HEK293 (cell line): ENCODE measurements around the gene ITGA11.

ENCODE experiments used
- CTCF ChIA-PET: fragments of 350-600 bp; formaldehyde crosslinking; extraction: SDS; loops from one replicate; lab custom pipeline; 2021; ENCODE audit warnings: antibody characterized with exemption; lab: Yijun Ruan, JAX
- POLR2A ChIA-PET: fragments of 300-600 bp; formaldehyde crosslinking; extraction: SDS; loops from one replicate; lab custom pipeline; 2020; ENCODE audit warnings: antibody characterized with exemption, inconsistent platforms; lab: Yijun Ruan, JAX
- H3K27ac ChIP-seq: fragments of 200-500 bp; sonication (Bioruptor generic); 2 replicates; pipeline ENCODE4 v1.5.1; 2014; ENCODE audit warnings: low read depth, low read length, control low read depth, inconsistent platforms; ENCODE audit errors: extremely low read depth
- H3K36me3 ChIP-seq, 2 experiments: fragments of 200-500 bp in 1 of 2; sonication (Bioruptor generic) in 1 of 2; 1 replicate in 1 of 2; 2 replicates in 1 of 2; pipeline ENCODE4 v1.5.1; 2014 to 2017; ENCODE audit warnings: inconsistent platforms in 2 of 2, low read length in 2 of 2; ENCODE audit not compliant: control insufficient read depth in 2 of 2, insufficient read depth in 1 of 2
- H3K4me1 ChIP-seq: fragments of 200-500 bp; sonication (Bioruptor generic); 2 replicates; pipeline ENCODE4 v1.5.1; 2014; ENCODE audit warnings: mild to moderate bottlenecking, low read length, inconsistent platforms; ENCODE audit not compliant: control insufficient read depth, insufficient read depth
- H3K4me3 ChIP-seq: 2 replicates; pipeline ENCODE4 v1.5.1; 2011; ENCODE audit warnings: low read depth, mild to moderate bottlenecking, control low read depth, low read length, moderate library complexity
- H3K9me3 ChIP-seq: fragments of 200-500 bp; sonication (Bioruptor generic); 2 replicates; pipeline ENCODE4 v1.5.1; 2014; ENCODE audit warnings: low read depth, low read length, inconsistent platforms; ENCODE audit not compliant: control insufficient read depth, insufficient read depth
- KLF16 ChIP-seq: fragments of 450-650 bp; formaldehyde crosslinking; IDR thresholded peaks from 2 replicates; pipeline ENCODE4 v1.5.1; 2017; ENCODE audit warnings: missing biosample characterization, missing genetic modification characterization
- SALL2 ChIP-seq: fragments of 450-650 bp; formaldehyde crosslinking; IDR thresholded peaks from 2 replicates; pipeline ENCODE4 v1.5.0; 2017; ENCODE audit warnings: missing biosample characterization, mild to moderate bottlenecking, missing genetic modification characterization, borderline replicate concordance
- SCRT1 ChIP-seq: fragments of 450-650 bp; formaldehyde crosslinking; IDR thresholded peaks from 2 replicates; pipeline ENCODE4 v1.5.1; 2016; ENCODE audit warnings: missing biosample characterization, missing genetic modification characterization, borderline replicate concordance
- YY1 ChIP-seq: fragments of 450-650 bp; formaldehyde crosslinking; IDR thresholded peaks from 2 replicates; pipeline ENCODE4 v1.5.1; 2018; ENCODE audit warnings: missing biosample characterization, missing genetic modification characterization
- ZBTB48 ChIP-seq: fragments of 450-650 bp; formaldehyde crosslinking; IDR thresholded peaks from 2 replicates; pipeline ENCODE4 v1.5.1; 2016; ENCODE audit warnings: missing biosample characterization, missing genetic modification characterization
- ZFP37 ChIP-seq: fragments of 450-650 bp; formaldehyde crosslinking; IDR thresholded peaks from 2 replicates; pipeline ENCODE4 v1.5.1; 2016; ENCODE audit warnings: missing biosample characterization, missing genetic modification characterization
- ZNF10 ChIP-seq: fragments of 450-650 bp; formaldehyde crosslinking; IDR thresholded peaks from 2 replicates; pipeline ENCODE4 v1.5.1; 2017; ENCODE audit warnings: missing biosample characterization, missing genetic modification characterization
- ZNF169 ChIP-seq: fragments of 450-650 bp; formaldehyde crosslinking; IDR thresholded peaks from 2 replicates; pipeline ENCODE4 v1.5.1; 2016; ENCODE audit warnings: missing biosample characterization, missing genetic modification characterization
- ZNF2 ChIP-seq: fragments of 450-650 bp; formaldehyde crosslinking; IDR thresholded peaks from 2 replicates; pipeline ENCODE4 v1.5.1; 2016; ENCODE audit warnings: missing biosample characterization, missing genetic modification characterization
- ZNF302 ChIP-seq: fragments of 450-650 bp; formaldehyde crosslinking; IDR thresholded peaks from 2 replicates; pipeline ENCODE4 v1.5.1; 2016; ENCODE audit warnings: missing biosample characterization, missing genetic modification characterization, low read depth
- ZNF37A ChIP-seq: fragments of 450-650 bp; IDR thresholded peaks from 2 replicates; pipeline ENCODE4 v1.5.1; 2018; ENCODE audit warnings: missing biosample characterization, missing genetic modification characterization
- ZNF544 ChIP-seq: fragments of 450-650 bp; formaldehyde crosslinking; IDR thresholded peaks from 2 replicates; pipeline ENCODE4 v1.5.0; 2017; ENCODE audit warnings: missing biosample characterization, missing genetic modification characterization
- ZNF555 ChIP-seq: fragments of 450-650 bp; formaldehyde crosslinking; conservative IDR thresholded peaks from 2 replicates; pipeline ENCODE4 v1.5.1; 2017; ENCODE audit warnings: missing biosample characterization, mild to moderate bottlenecking, missing genetic modification characterization, inconsistent platforms
- ZNF561 ChIP-seq: fragments of 450-650 bp; IDR thresholded peaks from 2 replicates; pipeline ENCODE4 v1.5.1; 2018; ENCODE audit warnings: missing biosample characterization, missing genetic modification characterization, borderline replicate concordance
- ZNF626 ChIP-seq: fragments of 450-650 bp; sonication (Bioruptor Pico); formaldehyde crosslinking; IDR thresholded peaks from 2 replicates; pipeline ENCODE4 v1.5.1; 2018; ENCODE audit warnings: missing biosample characterization, missing genetic modification characterization, inconsistent platforms
- ZNF658 ChIP-seq: fragments of 450-650 bp; formaldehyde crosslinking; IDR thresholded peaks from 2 replicates; pipeline ENCODE4; 2016; ENCODE audit warnings: missing biosample characterization, missing genetic modification characterization
- ZNF707 ChIP-seq: fragments of 450-650 bp; formaldehyde crosslinking; IDR thresholded peaks from 2 replicates; pipeline ENCODE4 v1.5.1; 2016; ENCODE audit warnings: missing biosample characterization, missing genetic modification characterization
- ZNF768 ChIP-seq: fragments of 450-650 bp; formaldehyde crosslinking; IDR thresholded peaks from 2 replicates; pipeline ENCODE4 v1.5.1; 2018; ENCODE audit warnings: missing biosample characterization, mild to moderate bottlenecking, missing genetic modification characterization
- ZNF785 ChIP-seq: fragments of 450-650 bp; formaldehyde crosslinking; IDR thresholded peaks from 2 replicates; pipeline ENCODE4 v1.5.1; 2016; ENCODE audit warnings: missing biosample characterization, missing genetic modification characterization
- ZNF837 ChIP-seq: fragments of 450-650 bp; formaldehyde crosslinking; IDR thresholded peaks from 2 replicates; pipeline ENCODE4 v1.5.1; 2016; ENCODE audit warnings: missing biosample characterization, missing genetic modification characterization
- TF ChIP-seq, protein P1 (sequence below): fragments of 450-650 bp; formaldehyde crosslinking; IDR thresholded peaks from 2 replicates; pipeline ENCODE4 v1.5.1; 2016; ENCODE audit warnings: missing biosample characterization, missing genetic modification characterization
- TF ChIP-seq, protein P2 (sequence below): fragments of 450-650 bp; formaldehyde crosslinking; IDR thresholded peaks from 2 replicates; pipeline ENCODE4 v1.5.0; 2017; ENCODE audit warnings: missing biosample characterization, missing genetic modification characterization, borderline replicate concordance
- TF ChIP-seq, protein P3 (sequence below): fragments of 450-650 bp; formaldehyde crosslinking; IDR thresholded peaks from 2 replicates; pipeline ENCODE4 v1.5.1; 2016; ENCODE audit warnings: missing biosample characterization, missing genetic modification characterization, borderline replicate concordance

Gene ITGA11

DNA sequence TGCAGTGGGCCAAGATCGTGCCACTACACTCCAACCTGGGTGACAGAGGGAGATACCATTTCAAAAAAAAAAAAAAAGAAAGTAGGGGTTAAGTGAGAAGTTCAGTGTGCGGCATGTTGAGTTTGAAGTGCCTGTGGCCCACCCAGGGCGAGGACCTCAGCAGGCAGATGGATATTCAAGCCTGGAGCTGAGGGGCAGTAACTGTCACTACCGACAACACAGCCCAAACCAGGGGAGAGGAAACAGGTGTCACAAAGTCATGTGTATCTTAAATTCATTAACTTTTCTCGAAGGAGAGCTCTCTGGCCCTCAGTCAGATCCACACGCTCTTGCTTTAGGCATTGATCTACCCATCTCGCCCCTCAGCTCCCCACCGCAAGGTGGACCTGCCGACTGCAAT lies 109.2 kb downstream of the ITGA11 start:
- no peaks in the 10 kb centered on the region for H3K9me3 ChIP-seq
- CTCF ChIA-PET = interaction anchor here (0.6 to 1.9 kb wide), 5 partner anchors 17 to 216 kb away, joined by 3 to 10 read pairs (median 4); no protein-coding TSS in a partner anchor
- TF ChIP-seq, protein P1, sequence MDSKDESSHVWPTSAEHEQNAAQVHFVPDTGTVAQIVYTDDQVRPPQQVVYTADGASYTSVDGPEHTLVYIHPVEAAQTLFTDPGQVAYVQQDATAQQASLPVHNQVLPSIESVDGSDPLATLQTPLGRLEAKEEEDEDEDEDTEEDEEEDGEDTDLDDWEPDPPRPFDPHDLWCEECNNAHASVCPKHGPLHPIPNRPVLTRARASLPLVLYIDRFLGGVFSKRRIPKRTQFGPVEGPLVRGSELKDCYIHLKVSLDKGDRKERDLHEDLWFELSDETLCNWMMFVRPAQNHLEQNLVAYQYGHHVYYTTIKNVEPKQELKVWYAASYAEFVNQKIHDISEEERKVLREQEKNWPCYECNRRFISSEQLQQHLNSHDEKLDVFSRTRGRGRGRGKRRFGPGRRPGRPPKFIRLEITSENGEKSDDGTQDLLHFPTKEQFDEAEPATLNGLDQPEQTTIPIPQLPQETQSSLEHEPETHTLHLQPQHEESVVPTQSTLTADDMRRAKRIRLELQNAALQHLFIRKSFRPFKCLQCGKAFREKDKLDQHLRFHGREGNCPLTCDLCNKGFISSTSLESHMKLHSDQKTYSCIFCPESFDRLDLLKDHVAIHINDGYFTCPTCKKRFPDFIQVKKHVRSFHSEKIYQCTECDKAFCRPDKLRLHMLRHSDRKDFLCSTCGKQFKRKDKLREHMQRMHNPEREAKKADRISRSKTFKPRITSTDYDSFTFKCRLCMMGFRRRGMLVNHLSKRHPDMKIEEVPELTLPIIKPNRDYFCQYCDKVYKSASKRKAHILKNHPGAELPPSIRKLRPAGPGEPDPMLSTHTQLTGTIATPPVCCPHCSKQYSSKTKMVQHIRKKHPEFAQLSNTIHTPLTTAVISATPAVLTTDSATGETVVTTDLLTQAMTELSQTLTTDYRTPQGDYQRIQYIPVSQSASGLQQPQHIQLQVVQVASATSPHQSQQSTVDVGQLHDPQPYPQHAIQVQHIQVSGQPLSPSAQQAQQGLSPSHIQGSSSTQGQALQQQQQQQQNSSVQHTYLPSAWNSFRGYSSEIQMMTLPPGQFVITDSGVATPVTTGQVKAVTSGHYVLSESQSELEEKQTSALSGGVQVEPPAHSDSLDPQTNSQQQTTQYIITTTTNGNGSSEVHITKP (tag by site-specific recombination) = peak; percentile 85
- TF ChIP-seq, protein P2, sequence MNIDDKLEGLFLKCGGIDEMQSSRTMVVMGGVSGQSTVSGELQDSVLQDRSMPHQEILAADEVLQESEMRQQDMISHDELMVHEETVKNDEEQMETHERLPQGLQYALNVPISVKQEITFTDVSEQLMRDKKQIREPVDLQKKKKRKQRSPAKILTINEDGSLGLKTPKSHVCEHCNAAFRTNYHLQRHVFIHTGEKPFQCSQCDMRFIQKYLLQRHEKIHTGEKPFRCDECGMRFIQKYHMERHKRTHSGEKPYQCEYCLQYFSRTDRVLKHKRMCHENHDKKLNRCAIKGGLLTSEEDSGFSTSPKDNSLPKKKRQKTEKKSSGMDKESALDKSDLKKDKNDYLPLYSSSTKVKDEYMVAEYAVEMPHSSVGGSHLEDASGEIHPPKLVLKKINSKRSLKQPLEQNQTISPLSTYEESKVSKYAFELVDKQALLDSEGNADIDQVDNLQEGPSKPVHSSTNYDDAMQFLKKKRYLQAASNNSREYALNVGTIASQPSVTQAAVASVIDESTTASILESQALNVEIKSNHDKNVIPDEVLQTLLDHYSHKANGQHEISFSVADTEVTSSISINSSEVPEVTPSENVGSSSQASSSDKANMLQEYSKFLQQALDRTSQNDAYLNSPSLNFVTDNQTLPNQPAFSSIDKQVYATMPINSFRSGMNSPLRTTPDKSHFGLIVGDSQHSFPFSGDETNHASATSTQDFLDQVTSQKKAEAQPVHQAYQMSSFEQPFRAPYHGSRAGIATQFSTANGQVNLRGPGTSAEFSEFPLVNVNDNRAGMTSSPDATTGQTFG (tag by site-specific recombination) = no peak
- no peak for TF ChIP-seq ZNF544
- POLR2A ChIA-PET = no interaction called here
- no peak overlapping the region for H3K27ac ChIP-seq
- H3K36me3 ChIP-seq = no peaks in the 10 kb centered on the region
- H3K4me1 ChIP-seq = no peaks in the 10 kb centered on the region
- no peak overlapping the region for H3K4me3 ChIP-seq

DNA sequence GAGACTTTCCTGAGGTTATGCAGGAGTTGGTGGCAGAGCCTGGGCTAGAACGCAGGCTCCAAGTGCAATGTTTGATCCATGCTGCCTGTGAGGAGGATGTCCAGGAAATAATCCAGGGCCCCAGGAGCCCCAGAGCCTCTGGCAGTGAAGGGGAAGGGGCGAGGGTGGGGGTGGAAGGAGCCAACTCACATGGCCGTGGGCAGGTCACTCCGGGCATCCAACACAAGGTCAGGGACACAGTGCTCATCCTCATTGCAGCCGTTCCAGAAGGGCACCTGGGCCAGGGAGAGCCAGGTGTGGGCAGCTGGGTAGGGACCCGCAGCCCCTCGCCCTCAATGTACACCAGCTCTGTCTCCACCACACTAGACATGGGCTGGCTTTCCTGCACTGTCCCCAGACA lies 110.7 kb downstream of the ITGA11 start:
- Histone ChIP-seq H3K4me3 (no peak overlapping the region), H3K4me1 (no peaks in the 10 kb centered on the region), H3K27ac (no peak overlapping the region), H3K36me3 (no peaks in the 10 kb centered on the region), H3K9me3 (no peaks in the 10 kb centered on the region)
- CTCF ChIA-PET = interaction anchor here (0.7 to 1.8 kb wide), 4 partner anchors 15 to 536 kb away, joined by 3 to 6 read pairs (median 4); no protein-coding TSS in a partner anchor
- TF ChIP-seq ZNF768 = no peak
- TF ChIP-seq ZNF555 (tag by site-specific recombination) = no peak
- TF ChIP-seq ZNF658 (tag by site-specific recombination) = no peak
- no peak for TF ChIP-seq ZNF10 (tag by site-specific recombination)
- TF ChIP-seq YY1 = no peak
- TF ChIP-seq ZNF837 (tag by site-specific recombination) = no peak
- TF ChIP-seq KLF16 (tag by site-specific recombination) = no peak
- TF ChIP-seq ZBTB48 (tag by site-specific recombination) = no peak
- no peak for TF ChIP-seq ZNF561 (tag by site-specific recombination)
- TF ChIP-seq, protein P3, sequence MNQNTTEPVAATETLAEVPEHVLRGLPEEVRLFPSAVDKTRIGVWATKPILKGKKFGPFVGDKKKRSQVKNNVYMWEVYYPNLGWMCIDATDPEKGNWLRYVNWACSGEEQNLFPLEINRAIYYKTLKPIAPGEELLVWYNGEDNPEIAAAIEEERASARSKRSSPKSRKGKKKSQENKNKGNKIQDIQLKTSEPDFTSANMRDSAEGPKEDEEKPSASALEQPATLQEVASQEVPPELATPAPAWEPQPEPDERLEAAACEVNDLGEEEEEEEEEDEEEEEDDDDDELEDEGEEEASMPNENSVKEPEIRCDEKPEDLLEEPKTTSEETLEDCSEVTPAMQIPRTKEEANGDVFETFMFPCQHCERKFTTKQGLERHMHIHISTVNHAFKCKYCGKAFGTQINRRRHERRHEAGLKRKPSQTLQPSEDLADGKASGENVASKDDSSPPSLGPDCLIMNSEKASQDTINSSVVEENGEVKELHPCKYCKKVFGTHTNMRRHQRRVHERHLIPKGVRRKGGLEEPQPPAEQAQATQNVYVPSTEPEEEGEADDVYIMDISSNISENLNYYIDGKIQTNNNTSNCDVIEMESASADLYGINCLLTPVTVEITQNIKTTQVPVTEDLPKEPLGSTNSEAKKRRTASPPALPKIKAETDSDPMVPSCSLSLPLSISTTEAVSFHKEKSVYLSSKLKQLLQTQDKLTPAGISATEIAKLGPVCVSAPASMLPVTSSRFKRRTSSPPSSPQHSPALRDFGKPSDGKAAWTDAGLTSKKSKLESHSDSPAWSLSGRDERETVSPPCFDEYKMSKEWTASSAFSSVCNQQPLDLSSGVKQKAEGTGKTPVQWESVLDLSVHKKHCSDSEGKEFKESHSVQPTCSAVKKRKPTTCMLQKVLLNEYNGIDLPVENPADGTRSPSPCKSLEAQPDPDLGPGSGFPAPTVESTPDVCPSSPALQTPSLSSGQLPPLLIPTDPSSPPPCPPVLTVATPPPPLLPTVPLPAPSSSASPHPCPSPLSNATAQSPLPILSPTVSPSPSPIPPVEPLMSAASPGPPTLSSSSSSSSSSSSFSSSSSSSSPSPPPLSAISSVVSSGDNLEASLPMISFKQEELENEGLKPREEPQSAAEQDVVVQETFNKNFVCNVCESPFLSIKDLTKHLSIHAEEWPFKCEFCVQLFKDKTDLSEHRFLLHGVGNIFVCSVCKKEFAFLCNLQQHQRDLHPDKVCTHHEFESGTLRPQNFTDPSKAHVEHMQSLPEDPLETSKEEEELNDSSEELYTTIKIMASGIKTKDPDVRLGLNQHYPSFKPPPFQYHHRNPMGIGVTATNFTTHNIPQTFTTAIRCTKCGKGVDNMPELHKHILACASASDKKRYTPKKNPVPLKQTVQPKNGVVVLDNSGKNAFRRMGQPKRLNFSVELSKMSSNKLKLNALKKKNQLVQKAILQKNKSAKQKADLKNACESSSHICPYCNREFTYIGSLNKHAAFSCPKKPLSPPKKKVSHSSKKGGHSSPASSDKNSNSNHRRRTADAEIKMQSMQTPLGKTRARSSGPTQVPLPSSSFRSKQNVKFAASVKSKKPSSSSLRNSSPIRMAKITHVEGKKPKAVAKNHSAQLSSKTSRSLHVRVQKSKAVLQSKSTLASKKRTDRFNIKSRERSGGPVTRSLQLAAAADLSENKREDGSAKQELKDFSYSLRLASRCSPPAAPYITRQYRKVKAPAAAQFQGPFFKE (tag by site-specific recombination) = no peak
- no peak for TF ChIP-seq ZNF707 (tag by site-specific recombination)
- TF ChIP-seq ZNF785 (tag by site-specific recombination) = no peak
- no peak for TF ChIP-seq ZNF169 (tag by site-specific recombination)
- TF ChIP-seq ZNF626 (tag by site-specific recombination) = no peak
- no peak for TF ChIP-seq SCRT1
- TF ChIP-seq SALL2 = no peak
- no peak for TF ChIP-seq ZFP37 (tag by site-specific recombination)
- no peak for TF ChIP-seq ZNF302 (tag by site-specific recombination)
- no peak for TF ChIP-seq ZNF37A
- TF ChIP-seq ZNF2 (tag by site-specific recombination) = no peak
- POLR2A ChIA-PET = no interaction called here
